ENCODE results near the gene PSME3.
A peak's percentile ranks its signal among the peaks of the same experiment; 100 is the strongest.

- TF ChIP-seq, protein P1, sequence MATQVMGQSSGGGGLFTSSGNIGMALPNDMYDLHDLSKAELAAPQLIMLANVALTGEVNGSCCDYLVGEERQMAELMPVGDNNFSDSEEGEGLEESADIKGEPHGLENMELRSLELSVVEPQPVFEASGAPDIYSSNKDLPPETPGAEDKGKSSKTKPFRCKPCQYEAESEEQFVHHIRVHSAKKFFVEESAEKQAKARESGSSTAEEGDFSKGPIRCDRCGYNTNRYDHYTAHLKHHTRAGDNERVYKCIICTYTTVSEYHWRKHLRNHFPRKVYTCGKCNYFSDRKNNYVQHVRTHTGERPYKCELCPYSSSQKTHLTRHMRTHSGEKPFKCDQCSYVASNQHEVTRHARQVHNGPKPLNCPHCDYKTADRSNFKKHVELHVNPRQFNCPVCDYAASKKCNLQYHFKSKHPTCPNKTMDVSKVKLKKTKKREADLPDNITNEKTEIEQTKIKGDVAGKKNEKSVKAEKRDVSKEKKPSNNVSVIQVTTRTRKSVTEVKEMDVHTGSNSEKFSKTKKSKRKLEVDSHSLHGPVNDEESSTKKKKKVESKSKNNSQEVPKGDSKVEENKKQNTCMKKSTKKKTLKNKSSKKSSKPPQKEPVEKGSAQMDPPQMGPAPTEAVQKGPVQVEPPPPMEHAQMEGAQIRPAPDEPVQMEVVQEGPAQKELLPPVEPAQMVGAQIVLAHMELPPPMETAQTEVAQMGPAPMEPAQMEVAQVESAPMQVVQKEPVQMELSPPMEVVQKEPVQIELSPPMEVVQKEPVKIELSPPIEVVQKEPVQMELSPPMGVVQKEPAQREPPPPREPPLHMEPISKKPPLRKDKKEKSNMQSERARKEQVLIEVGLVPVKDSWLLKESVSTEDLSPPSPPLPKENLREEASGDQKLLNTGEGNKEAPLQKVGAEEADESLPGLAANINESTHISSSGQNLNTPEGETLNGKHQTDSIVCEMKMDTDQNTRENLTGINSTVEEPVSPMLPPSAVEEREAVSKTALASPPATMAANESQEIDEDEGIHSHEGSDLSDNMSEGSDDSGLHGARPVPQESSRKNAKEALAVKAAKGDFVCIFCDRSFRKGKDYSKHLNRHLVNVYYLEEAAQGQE (tag by site-specific recombination; IDR thresholded peaks at IDR 0.05): no peak; the same call in 1 of the 2 replicates
- no peak; the same call in 1 of the 2 replicates for TF ChIP-seq ELK4 (IDR thresholded peaks at IDR 0.05; ENCODE audit: borderline replicate concordance, low read depth, low read length)
- TF ChIP-seq CTCF (tag by site-specific recombination; IDR thresholded peaks at IDR 0.05): no peak; the same call in 1 of the 2 replicates
- TF ChIP-seq ZBTB21 (tag by site-specific recombination; IDR thresholded peaks at IDR 0.05): peak; percentile 84; the same call in 1 of the 2 replicates
- TF ChIP-seq SETDB1 (IDR thresholded peaks at IDR 0.05; ENCODE audit: insufficient read length, low read length): no peak
- no peak for TF ChIP-seq ZNF426 (tag by site-specific recombination; IDR thresholded peaks at IDR 0.05)
- TF ChIP-seq RBAK (tag by site-specific recombination; IDR thresholded peaks at IDR 0.05): no peak
- TF ChIP-seq TCF7L2 (IDR thresholded peaks at IDR 0.05; ENCODE audit: borderline replicate concordance, low read depth, low read length): no peak
- no peak for TF ChIP-seq ZNF184 (tag by site-specific recombination; IDR thresholded peaks at IDR 0.05)
- TF ChIP-seq, protein P2, sequence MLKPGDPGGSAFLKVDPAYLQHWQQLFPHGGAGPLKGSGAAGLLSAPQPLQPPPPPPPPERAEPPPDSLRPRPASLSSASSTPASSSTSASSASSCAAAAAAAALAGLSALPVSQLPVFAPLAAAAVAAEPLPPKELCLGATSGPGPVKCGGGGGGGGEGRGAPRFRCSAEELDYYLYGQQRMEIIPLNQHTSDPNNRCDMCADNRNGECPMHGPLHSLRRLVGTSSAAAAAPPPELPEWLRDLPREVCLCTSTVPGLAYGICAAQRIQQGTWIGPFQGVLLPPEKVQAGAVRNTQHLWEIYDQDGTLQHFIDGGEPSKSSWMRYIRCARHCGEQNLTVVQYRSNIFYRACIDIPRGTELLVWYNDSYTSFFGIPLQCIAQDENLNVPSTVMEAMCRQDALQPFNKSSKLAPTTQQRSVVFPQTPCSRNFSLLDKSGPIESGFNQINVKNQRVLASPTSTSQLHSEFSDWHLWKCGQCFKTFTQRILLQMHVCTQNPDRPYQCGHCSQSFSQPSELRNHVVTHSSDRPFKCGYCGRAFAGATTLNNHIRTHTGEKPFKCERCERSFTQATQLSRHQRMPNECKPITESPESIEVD (tag by site-specific recombination; IDR thresholded peaks at IDR 0.05): no peak
- TF ChIP-seq ZNF394 (tag by site-specific recombination; IDR thresholded peaks at IDR 0.05; ENCODE audit: borderline replicate concordance): peak; percentile 52; the same call in 1 of the 2 replicates
These were observed at the start of gene PSME3 for GRCh38 chr17:42832934-42833766.
